Osteoblast (primary cell): ENCODE data around the gene ZC3H7A. TPM values are rescaled to one million over a fixed set of nuclear protein-coding genes. Genes with fewer than 3 reads are reported as not detected.

Experiments
- DNase-seq: peaks from one replicate; pipeline ENCODE4 v3.0.0; 2011; ENCODE audit warnings: low spot score, mixed read lengths; ENCODE audit not compliant: insufficient read length; ENCODE audit errors: missing footprints
- H2AFZ ChIP-seq: 2 replicates; pipeline ENCODE4 v1.6.0; 2011; ENCODE audit warnings: mild to moderate bottlenecking, low read length
- H3K27ac ChIP-seq: 2 replicates; pipeline ENCODE4 v1.5.1; 2011; ENCODE audit warnings: mild to moderate bottlenecking, low read depth, low read length, moderate library complexity
- H3K27me3 ChIP-seq: 2 replicates; pipeline ENCODE4 v1.6.0; 2012; ENCODE audit warnings: mild to moderate bottlenecking, control low read depth, inconsistent platforms, low read length, moderate library complexity; ENCODE audit not compliant: insufficient read depth
- H3K36me3 ChIP-seq: 2 replicates; pipeline ENCODE4 v1.5.1; 2011; ENCODE audit warnings: mild to moderate bottlenecking, low read length, control low read depth, moderate library complexity; ENCODE audit not compliant: insufficient read depth
- H3K4me1 ChIP-seq: 2 replicates; pipeline ENCODE4 v1.5.1; 2011; ENCODE audit warnings: mild to moderate bottlenecking, low read length, control low read depth, moderate library complexity; ENCODE audit not compliant: insufficient read depth
- H3K4me2 ChIP-seq: 2 replicates; pipeline ENCODE4 v1.6.0; 2011; ENCODE audit warnings: mild to moderate bottlenecking, low read length; ENCODE audit not compliant: insufficient read depth
- H3K4me3 ChIP-seq: fragments of 200-600 bp; sonication (generic); 3 replicates; pipeline ENCODE4 v1.5.1; 2012; ENCODE audit warnings: mild to moderate bottlenecking, low read length, inconsistent platforms; ENCODE audit not compliant: insufficient read depth
- H3K79me2 ChIP-seq: 2 replicates; pipeline ENCODE4 v1.6.0; 2012; ENCODE audit warnings: mild to moderate bottlenecking, low read length, control low read depth, inconsistent platforms; ENCODE audit not compliant: insufficient read depth
- H3K9me3 ChIP-seq: 2 replicates; pipeline ENCODE4 v1.5.1; 2011; ENCODE audit warnings: low read depth, low read length, control low read depth
- H4K20me1 ChIP-seq: 2 replicates; pipeline ENCODE4 v1.6.0; 2012; ENCODE audit warnings: mild to moderate bottlenecking, low read length, control low read depth; ENCODE audit not compliant: insufficient read depth
- CTCF ChIP-seq: IDR thresholded peaks from 2 replicates; pipeline ENCODE4 v1.5.1; 2011; ENCODE audit warnings: mild to moderate bottlenecking, low read depth, low read length, moderate library complexity; ENCODE audit errors: extremely low read depth
- total RNA-seq: library from RNA; depleted of rRNA; stranded (reverse); fragments of >200 nt; gene quantifications from 2 replicates; pipeline ENCODE4 v1.2.3, GENCODE V29; 2012

ZC3H7A gene
- total RNA-seq = 39.8 and 45.7 TPM in 2 replicates

- Histone ChIP-seq H4K20me1 (peaks cover 27% of the 10 kb centered on the region), H3K27ac (peak within 1 kb of the TSS; percentile 95), H3K79me2 (peaks cover 60% of the 10 kb centered on the region), H3K9me3 (no peaks in the 10 kb centered on the region), H3K4me1 (peaks cover 38% of the 10 kb centered on the region), H3K4me2 (peak within 1 kb of the TSS; percentile 92), H3K36me3 (peaks cover 13% of the 10 kb centered on the region), H2AFZ (peak within 1 kb of the TSS; percentile 96), H3K27me3 (no peaks in the 10 kb centered on the region), H3K4me3 (peak within 1 kb of the TSS; percentile 74)
- peak; percentile 50 for TF ChIP-seq CTCF
- peak; percentile 100 for DNase-seq
Observed at GRCh38 chr16:11797166-11797956, at the start of gene ZC3H7A. ZC3H7A (minus strand) TSS chr16:11797258; CDS start chr16:11782354, 14,904 bp downstream.

GRCh38 chr16:11844499-11844898 is 47.4 kb upstream of the ZC3H7A start:
- Histone ChIP-seq H3K27me3 (no peaks in the 10 kb centered on the region), H3K9me3 (no peaks in the 10 kb centered on the region), H3K4me1 (peaks cover 8% of the 10 kb centered on the region), H3K4me3 (no peak overlapping the region), H4K20me1 (peaks cover 27% of the 10 kb centered on the region), H2AFZ (no peak overlapping the region), H3K27ac (no peak overlapping the region), H3K36me3 (peaks cover 91% of the 10 kb centered on the region), H3K79me2 (peaks cover 55% of the 10 kb centered on the region), H3K4me2 (no peak overlapping the region)
- no peak for TF ChIP-seq CTCF
- no peak for DNase-seq

- DNase-seq = no peak
- peaks cover 2% of the 10 kb centered on the region for H3K4me1 ChIP-seq
- no peak overlapping the region for H3K4me3 ChIP-seq
- no peaks in the 10 kb centered on the region for H3K9me3 ChIP-seq
- H2AFZ ChIP-seq = no peak overlapping the region
- H3K79me2 ChIP-seq = peaks cover 49% of the 10 kb centered on the region
- H4K20me1 ChIP-seq = peaks cover 20% of the 10 kb centered on the region
- no peak overlapping the region for H3K4me2 ChIP-seq
- H3K27me3 ChIP-seq = no peaks in the 10 kb centered on the region
- peaks cover 90% of the 10 kb centered on the region for H3K36me3 ChIP-seq
- no peak for TF ChIP-seq CTCF
- no peak overlapping the region for H3K27ac ChIP-seq
Observed at GRCh38 chr16:11843861-11844260, 46.8 kb upstream of the ZC3H7A start.

- Histone ChIP-seq H2AFZ (no peak overlapping the region), H3K4me1 (no peaks in the 10 kb centered on the region), H3K27ac (no peak overlapping the region), H3K4me2 (no peak overlapping the region), H3K27me3 (no peaks in the 10 kb centered on the region), H4K20me1 (peaks cover 14% of the 10 kb centered on the region), H3K4me3 (no peak overlapping the region), H3K9me3 (no peaks in the 10 kb centered on the region), H3K36me3 (peaks cover 90% of the 10 kb centered on the region), H3K79me2 (peaks cover 42% of the 10 kb centered on the region)
- TF ChIP-seq CTCF = no peak
- DNase-seq = no peak
Observed at GRCh38 chr16:11843206-11843605, 46.1 kb upstream of the ZC3H7A start.
